Measurements from ENCODE around the gene RTP5.

Gene RTP5

GRCh38 chr2:241857572-241858121 lies 11.9 kb upstream of the RTP5 start:
- no peak for DNase-seq (ENCODE audit: low spot score)

- no peak for DNase-seq (ENCODE audit: low spot score)
These were observed 11.1 kb upstream of the RTP5 start, which contains the start of gene PDCD1 for GRCh38 chr2:241858206-241859016. PDCD1 (minus strand) TSS chr2:241858894; CDS start chr2:241858838, 56 bp downstream.

- DNase-seq (ENCODE audit: low spot score) = no peak
These were observed 10.5 kb upstream of the RTP5 start for GRCh38 chr2:241859017-241859435.

GRCh38 chr2:241859436-241860183 lies 9.9 kb upstream of the RTP5 start:
- DNase-seq (ENCODE audit: low spot score) = no peak

- no peak for DNase-seq (ENCODE audit: low spot score)
These were observed 9.1 kb upstream of the RTP5 start for GRCh38 chr2:241860184-241861078.

GRCh38 chr2:241861264-241861663 lies 8.3 kb upstream of the RTP5 start:
- no peak for DNase-seq (ENCODE audit: low spot score)

GRCh38 chr2:241862093-241862492 lies 7.4 kb upstream of the RTP5 start:
- DNase-seq (ENCODE audit: low spot score) = no peak

- no peak for DNase-seq (ENCODE audit: low spot score)
These were observed 6.6 kb upstream of the RTP5 start for GRCh38 chr2:241862775-241863535.

- no peak for DNase-seq (ENCODE audit: low spot score)
These were observed 6.0 kb upstream of the RTP5 start for GRCh38 chr2:241863536-241863954.

- no peak for DNase-seq (ENCODE audit: low spot score)
These were observed 5.2 kb upstream of the RTP5 start for GRCh38 chr2:241864168-241864849.

GRCh38 chr2:241864850-241865213 lies 4.7 kb upstream of the RTP5 start:
- DNase-seq (ENCODE audit: low spot score) = no peak

- no peak for DNase-seq (ENCODE audit: low spot score)
These were observed 4.0 kb upstream of the RTP5 start for GRCh38 chr2:241865416-241865956.

- no peak for DNase-seq (ENCODE audit: low spot score)
These were observed 3.4 kb upstream of the RTP5 start for GRCh38 chr2:241865957-241866789.

- no peak for DNase-seq (ENCODE audit: low spot score)
These were observed 2.5 kb upstream of the RTP5 start for GRCh38 chr2:241866790-241867645.

GRCh38 chr2:241867776-241868420 lies 1.6 kb upstream of the RTP5 start:
- no peak for DNase-seq (ENCODE audit: low spot score)

GRCh38 chr2:241868661-241869081 lies 858 bp upstream of the RTP5 start:
- DNase-seq (ENCODE audit: low spot score) = no peak

- DNase-seq (ENCODE audit: low spot score) = no peak
These were observed 582 bp downstream of the RTP5 start for GRCh38 chr2:241870081-241870541.
